Measurements from ENCODE around the gene HMOX2.
A peak's percentile ranks its signal among the peaks of the same experiment; 100 is the strongest.

The HMOX2 gene

DNA sequence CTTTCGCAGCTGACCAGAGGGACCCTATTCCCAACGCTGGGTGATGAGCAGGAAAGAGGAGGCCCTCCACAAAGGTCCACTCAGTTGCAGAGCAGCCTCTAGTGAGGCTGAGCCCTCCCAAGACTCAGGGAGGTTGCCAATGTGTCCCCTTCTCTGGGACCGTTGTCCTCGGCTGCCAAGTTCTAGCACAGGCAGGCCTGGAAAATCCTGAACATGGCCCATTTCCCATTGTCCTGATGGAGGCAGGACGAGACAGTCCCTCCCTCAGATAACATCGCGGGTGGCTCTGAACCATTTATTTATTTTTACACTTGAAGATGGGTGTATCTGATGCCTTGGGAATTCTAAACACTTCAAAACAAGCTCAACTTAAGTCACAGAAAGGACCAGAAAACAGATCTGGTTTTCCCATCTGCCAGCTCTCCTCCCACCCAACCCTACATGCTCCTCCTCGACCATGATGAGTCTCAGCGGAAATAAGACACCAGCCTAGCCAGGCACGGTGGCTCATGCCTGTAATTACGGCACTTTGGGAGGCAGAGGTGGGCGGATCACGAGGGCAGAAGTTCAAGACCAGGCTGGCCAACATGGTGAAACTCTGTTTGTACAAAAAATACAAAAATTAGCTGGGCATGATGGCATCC is 49.6 kb downstream of the HMOX2 start:
- no peak for DNase-seq

DNA sequence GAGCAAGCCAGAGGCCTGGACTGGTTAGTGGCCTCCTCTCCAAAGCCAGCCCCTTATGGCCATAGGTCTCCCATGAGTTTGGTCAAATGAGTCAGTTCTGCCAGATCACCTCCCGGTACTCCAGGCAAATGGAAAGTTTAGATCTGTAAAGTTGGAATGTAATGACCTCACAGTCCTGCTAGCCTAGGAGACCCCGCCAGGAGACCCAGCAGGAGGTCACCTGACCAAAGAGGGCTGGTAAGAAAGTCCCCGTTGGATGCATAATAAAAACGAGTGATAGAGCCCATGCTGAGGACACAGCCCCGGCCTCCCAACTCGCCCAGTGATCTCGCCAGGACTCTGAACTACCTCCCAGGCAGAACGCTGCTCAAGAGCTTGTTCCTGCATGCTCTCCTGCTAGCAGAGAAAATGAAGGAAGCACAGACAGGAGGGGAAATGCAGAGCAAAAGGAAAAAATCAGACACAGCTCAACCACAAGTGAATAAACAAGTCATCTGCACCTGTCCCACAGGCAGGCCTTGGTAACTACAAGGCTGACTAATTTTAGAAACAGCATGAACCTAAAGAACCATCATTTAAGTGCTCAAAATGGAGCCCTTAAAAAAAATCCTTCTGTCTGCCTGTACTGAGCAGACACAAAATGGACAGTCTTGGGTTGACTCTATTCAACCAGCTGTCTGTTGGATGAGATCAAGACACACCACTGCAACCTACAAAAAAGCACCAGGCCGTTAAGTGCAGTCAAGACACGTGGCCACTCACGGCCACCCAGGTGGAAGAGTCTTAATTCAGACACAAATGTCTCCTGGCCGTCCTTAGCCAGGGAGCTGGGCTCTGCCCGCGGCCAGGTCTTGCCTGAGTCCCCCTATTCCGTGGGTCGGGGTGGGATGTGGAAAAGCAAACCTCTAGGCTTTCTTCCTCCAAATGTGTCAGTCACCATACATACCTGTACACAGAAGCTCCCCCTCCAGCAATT is 53.2 kb downstream of the HMOX2 start:
- peak; percentile 52 for DNase-seq

DNA sequence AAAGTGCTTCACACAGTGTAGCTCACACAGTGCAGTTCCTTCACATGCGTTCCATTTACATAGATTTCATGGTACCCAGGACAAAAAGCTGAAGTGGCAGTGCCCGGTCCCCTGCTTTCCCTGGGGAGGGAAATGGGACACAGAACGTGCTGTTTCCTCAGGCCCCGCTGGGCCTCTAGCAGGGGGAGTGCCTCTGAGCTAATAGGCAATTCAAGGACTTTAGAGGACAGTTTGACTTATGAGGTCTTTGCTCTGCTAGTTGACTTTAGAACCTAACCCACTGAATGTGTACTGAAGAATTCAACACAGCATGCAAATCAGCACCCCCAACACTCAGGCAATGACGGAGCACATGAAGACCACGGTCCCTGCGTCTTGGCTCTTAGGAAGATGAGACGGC is 55.6 kb downstream of the HMOX2 start:
- DNase-seq, result no peak

DNA sequence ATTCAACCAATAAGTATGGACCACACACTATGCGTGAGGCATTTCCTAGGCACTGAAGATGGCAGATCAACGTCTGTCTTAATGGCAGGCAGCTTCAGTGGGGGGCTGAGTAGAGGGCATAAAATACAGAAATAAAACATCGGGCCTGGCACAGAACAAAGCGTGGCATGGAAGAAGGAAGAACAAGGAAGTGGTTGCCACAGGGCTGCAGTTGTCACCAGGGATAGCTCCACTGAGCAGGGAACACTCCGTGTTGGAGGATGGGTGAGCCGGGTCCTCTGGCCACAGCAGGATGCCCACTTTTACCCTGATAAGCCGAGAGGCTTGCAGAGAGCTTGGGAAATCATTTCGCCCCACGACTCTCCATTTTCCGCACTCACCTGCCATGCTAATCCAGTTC is 56.0 kb downstream of the HMOX2 start:
- DNase-seq, result no peak

DNA sequence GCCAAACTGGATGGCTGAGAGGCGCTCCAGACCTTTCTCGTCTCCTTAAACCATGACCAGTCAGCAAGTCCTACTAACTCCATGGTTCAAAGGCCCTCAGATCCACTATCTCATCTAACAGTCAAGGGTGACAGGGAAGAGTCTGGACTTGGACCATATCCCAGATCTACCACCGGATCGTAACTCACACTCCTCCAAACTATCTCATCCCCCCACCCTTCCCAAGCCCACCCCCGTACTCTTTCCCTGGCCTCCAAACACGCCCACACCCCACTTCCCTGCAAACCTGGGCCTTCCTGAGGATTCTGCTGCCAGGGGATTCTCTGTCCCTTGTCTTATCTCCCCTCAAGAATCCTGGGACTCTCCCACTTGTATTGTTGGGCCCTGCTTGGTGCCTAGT is 57.3 kb downstream of the HMOX2 start:
- DNase-seq, result no peak

DNA sequence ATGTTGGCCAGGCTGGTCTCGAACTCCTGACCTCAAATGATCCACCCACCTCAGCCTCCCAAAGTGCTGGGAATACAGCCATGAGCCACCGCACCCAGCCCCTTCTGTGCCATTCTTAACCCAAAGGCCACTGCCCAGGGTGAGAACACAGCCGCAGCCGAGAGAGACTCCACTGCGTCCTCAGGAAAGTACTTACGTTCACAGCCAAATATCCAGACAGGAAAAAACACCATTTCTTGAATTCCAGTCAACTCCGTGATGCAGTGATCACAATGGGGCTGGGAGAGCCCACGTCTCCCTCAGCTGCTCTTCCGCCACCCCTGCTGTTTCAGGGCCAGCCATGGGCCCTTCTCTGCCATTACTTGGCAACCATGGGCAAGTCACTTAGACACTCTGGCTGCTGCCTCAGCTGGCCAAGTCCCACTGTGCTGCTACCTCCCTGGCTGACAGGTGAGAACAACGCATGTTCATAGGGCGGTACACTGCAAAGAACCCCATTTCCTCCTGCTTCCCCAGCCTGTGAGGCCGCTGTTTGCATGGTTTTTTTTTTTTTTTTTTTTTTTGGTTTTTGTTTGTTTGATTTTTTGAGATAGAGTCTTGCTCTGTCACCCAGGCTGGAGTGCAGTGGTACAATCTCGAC is 58.1 kb downstream of the HMOX2 start:
- no peak for DNase-seq

DNA sequence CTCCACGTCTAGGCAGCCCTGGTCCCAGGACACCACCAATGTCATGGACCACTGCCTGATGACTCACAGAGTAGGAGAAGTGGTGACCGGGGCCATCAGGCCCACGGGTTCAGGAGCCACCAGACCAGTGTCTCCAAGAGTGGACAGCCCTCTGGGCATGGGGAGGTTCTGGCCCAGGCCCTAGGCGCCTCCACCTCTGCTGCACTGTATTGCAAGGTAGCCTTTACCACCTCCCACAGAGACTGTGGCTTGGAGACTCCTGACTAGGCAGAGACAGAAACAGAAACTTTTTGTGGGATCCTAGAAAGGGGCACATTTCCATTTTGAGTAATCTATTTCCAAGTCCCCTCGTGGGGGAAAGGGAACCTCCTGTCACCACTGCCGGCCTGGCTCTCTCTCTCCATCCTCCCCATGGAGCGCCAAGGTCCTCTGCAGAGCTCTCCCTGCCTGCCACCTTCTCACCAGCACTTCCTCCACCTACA is 59.5 kb downstream of the HMOX2 start:
- DNase-seq, result no peak

DNA sequence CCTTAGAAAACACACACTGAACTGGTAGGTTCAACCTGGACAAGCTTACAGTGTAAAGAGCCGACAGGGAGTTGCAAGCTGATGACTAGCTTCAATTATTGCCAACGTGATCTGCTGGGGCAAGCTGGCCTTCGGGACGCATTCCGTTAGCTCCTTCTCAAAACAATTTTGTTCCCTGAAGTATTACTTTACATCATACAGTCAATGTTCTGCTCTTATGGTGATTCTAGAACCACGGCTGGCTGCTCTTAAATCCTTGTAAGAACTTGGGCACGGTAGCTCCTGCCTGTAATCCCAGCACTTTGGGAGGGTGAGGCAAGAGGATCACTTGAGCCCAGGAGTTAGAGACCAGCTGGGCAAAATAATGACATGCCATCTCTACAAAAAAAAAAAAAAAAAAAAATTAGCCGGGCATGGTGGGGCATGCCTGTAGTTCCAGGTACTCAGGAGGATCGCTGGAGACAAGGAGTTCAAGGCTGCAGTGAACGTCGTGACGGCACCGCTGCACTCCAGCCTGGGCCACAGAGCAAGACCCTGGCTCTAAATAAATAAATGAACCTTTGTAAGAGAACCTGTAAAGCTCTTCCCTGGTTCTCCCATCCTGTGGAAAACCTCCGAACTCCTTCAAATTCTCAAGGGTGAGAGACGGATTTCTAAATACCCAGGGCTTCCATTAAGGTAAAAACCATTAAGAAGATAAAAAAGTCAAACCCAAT is 60.4 kb downstream of the HMOX2 start:
- no peak for DNase-seq

DNA sequence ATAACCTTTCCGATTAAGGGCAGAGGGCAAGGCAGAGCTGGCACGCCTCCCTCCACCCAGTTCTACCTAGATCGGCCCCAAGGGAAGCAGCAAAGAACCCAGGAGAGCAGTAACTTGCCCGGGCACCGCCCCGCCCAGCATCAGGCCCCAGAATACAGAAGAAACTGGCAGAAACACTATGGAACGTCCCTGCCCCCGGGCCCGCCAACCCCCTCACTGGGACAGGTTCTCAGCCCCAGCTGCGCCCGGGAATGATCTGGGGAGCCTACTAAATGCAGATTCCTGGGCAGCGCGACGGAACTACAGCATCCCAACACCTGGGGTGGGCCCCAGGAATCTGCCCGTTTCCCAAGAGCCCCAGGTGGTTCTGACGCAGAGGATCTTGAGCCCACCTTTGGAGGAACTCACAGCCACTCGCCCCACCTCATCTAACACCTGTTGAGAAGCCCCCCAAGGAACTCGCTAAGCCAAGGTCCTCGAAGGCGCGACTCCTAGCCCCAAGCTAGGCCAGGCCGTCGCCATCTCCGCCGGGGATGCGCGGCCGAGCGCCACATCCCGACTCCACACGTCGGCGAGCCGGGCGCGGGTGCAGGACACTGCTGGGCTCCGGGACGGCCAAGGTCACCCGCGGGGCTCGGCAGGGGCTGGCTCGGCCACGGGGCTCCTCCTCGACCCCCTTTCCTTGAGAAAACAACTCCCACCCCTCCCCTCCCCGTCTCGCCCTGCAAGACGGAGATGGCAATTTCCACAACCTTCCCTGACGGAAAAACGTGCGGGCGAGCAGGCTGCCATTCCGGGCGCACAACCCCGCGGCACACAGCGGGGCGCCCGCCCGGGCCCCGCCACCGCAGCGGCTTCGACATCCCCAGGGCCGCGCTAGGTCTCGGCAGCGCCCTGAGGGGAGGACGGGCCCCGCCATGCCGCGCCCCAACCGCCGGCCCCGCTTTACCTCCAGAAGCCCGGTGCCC is 61.5 kb downstream of the HMOX2 start:
- no peak for DNase-seq

DNA sequence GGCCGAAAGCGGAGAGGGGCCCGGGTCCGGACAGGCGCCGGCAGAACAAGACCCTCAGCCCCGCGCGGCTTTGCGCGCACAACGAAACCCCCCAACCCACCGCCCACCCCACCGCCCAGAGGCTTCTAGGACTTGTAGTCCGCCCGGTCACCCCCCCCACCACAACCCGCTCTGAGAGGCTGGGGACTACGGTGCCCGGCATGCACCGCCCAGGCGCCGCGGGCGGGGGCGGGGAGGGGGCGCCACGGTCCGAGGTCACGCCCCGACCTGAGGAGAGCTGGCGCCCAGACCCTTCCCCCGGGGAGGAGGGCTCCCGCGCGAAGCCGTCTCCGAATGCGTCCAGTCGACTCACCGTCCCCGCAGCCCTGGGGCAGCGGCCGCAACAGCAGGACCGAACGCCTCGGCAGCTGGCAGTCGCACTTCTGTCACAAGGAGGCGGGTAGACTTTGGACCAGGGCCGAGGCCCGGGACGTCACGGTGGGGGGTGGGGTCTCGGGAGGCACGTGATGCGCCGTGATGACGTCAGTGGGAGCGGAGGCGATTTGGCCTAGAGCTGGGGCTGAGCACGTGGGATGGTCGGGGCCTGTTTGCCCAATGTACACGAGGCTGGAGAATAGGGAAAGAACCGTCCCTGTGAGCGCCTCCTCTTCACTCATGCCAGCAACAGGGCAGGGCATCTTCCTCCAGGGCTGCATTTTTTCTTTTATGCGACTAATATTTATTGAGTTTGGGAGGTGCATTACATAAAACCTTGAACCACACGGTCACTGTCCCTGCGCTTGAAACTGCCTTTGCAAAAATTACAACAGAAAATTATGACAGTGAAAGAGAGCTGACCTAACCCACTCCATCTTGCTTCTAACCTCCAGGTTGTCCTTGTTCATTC is 62.4 kb downstream of the HMOX2 start, which contains the start of gene CDIP1:
CDIP1 (minus strand) TSS at position 424 of the 886 bp plus-strand sequence. CDS start 24,643 bp downstream, outside the sequence.
- DNase-seq, result peak; percentile 92

DNA sequence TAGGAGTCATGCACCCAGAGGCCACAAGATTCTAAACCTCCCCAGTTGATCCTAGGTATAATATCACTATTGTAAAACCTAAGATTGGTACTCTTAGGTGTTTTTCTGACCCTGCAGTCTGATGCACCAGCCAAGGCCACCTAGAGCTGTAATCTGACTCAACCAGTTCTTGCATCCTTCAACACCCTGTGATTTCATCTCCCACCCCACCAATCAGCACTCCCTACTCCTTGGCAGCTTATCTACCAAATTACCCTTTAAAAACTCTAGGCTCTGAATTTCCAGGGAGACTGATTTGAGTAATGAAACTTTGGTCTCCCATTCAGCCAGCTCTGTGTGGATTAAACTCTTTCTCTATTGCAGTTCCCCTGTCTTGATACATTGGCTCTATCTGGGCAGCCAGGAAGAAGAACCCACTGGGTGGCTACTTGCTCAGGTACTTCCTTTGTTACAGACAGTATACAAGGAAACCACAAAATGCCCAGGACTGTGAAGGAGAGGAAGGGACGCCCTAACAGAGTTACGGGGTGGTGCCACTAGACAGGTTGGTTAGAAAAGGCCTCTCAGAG is 63.6 kb downstream of the HMOX2 start:
- no peak for DNase-seq

DNA sequence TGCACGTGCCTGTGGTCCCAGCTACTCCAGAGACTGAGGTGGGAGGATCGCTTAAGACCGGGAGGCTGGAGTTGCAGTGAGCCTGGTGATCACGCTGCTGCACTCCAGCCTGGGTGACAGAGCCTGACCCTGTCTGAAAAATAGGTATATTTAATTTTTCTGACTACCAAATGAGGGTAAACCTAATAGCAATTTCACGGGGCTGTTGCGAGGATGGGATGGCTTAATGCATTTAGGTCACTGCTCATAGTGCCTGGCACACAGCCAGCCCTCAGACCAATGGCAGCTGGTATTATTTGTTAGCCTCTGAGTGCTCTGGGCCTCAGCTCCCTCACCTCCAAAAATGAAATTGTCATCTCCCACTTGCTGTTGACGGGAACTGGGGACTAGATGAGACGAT is 68.3 kb downstream of the HMOX2 start:
- peak; percentile 15 for DNase-seq

DNA sequence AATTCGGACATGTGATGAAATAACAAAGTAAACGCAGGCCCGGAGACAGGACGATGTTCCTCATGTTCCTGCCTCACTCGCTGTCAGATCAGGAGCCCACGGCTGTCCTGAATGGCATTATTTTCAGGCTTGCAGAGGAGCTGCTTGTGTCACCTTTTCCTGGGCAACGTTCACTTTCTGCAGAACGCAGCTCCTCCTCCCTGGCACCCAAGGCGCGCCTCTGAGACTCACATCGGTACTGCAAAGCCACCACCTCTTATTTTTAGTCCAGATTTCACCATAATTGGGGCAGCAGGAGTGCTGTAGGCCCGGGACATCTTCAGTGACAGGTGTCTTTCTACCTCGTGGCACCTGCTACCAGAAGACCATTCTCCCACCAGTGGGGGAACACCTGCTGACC is 71.9 kb downstream of the HMOX2 start:
- no peak for DNase-seq

DNA sequence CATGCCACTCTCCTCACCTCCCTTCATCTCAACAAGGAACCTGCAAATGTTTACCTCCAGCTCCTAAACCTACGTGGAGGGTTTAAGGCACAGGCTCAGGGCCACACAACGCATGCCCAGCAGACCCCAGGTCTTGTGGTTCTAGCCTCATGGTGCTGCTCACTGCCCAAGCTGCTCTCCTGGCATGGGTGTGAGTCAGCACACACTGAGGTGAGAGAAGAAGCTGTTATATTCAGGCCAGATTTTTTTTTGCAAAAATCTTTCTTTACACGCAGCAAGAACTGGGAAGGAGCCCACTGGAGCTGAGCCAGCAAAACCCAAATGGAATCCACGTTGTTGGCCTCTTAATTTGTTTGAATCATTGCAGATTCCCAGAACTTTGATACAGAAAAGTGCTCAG is 74.4 kb downstream of the HMOX2 start:
- DNase-seq, result no peak

DNA sequence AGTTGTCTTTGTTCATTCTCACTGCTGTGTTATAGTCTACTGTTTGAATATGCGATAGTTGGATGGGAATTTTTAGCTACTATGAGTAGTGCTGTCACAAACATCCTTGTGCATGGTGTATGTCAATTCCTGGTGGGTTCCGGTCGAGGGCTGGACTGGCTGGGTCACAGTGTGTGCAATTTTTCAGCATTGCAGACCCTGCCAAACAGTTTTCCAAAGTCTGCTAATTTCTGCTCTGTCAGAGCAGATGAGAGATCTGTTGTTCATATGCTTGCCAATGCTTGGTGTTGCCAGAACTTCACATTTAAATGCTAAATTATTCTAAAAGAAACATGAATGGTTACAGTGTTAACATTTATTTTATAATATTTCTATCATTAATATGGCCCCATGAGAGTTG is 76.3 kb downstream of the HMOX2 start:
- no peak for DNase-seq

DNA sequence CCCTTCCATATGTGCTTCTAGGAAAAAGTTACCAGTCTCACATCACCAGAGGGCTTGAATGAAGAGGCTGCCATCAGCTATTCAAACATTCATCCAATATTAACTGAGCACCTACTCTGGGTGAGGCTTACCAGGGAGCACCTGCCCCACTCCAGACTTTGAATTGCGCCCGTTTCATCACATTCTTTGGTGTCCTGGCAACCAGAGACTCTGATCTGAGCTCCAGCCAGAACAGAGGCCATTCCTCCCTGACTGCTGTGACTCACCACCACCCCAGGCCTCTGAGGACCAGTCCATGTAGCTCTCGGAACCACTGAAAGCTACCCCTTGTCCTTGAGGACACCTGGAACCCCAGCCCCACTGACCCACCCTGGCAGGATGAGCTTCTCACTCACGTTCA is 79.9 kb downstream of the HMOX2 start, which contains the start of gene C16orf96:
C16orf96 (plus strand) TSS at position 229 of the 400 bp plus-strand sequence; CDS start at position 379, 150 bp downstream.
- DNase-seq, result no peak

DNA sequence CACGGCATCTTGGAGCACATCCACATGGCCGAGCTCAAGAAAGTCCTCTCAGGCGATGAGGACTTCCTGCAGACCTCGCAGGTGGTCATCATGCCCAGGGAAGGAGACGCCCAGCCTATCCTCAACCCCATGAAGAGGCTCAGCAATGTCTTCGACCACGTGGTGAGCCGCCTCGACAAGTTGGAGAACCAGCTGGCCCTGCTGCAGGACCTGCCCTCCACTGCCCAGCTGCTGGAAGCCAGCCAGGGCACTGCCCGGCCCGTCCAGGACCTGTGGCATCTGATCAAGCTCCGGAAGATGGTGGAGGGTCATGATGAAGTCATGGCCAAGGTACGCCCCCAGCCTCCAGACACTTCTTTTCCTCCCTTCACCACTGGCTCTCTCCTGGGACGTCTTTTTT is 80.4 kb downstream of the HMOX2 start:
- no peak for DNase-seq

DNA sequence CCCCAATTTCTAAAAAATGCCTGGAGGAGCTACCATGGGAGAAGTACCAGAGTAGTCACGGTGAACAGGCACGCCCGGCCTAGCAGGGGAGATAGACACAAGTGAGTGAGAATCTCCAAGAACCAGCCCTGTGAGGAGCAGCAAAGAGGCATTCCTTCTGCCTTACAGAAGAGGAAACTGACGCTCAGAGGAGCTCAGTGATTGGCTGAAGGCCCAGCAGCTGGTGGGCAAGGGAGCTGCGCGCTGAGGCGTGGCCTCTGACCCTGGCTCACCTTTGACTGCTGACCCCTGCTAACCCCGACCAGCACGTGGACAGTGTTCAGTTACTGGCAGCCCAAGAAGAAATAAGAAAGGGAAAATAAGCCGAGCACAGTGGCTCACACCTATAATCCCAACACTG is 81.8 kb downstream of the HMOX2 start:
- DNase-seq, result no peak

Data from NCI-H2227 treated with DMSO at 0.1 percent for 48 hours (cell line).